ENCODE data around the gene IGF2.

The IGF2 gene

GRCh38 chr11:2166091-2166851 lies 27.1 kb upstream of the IGF2 start (continued):
- TF ChIP-seq PATZ1 (CRISPR knock-in tag; IDR thresholded peaks at IDR 0.05; ENCODE audit: borderline replicate concordance) = no peak

- ATAC-seq = no peak
- no peak for TF ChIP-seq ZNF8 (CRISPR knock-in tag; IDR thresholded peaks at IDR 0.05)
- TF ChIP-seq PATZ1 (CRISPR knock-in tag; IDR thresholded peaks at IDR 0.05; ENCODE audit: borderline replicate concordance) = no peak
- no peak for TF ChIP-seq ZC3H10 (CRISPR knock-in tag; IDR thresholded peaks at IDR 0.05)
- no peak for TF ChIP-seq ZNF70 (CRISPR knock-in tag; IDR thresholded peaks at IDR 0.05)
- no peak for TF ChIP-seq SNAI2 (CRISPR knock-in tag; IDR thresholded peaks at IDR 0.05)
- no peak for TF ChIP-seq TOX (CRISPR knock-in tag; IDR thresholded peaks at IDR 0.05; ENCODE audit: borderline replicate concordance)
- no peak for TF ChIP-seq ZFP30 (CRISPR knock-in tag; IDR thresholded peaks at IDR 0.05)
- no peak for TF ChIP-seq CREB5 (CRISPR knock-in tag; IDR thresholded peaks at IDR 0.05; ENCODE audit: low read depth)
- no peak for TF ChIP-seq GLIS3 (CRISPR knock-in tag; IDR thresholded peaks at IDR 0.05)
- no peak for TF ChIP-seq ZNF565 (CRISPR knock-in tag; conservative IDR thresholded peaks at IDR 0.05; ENCODE audit: low read depth)
- TF ChIP-seq CSRNP3 (CRISPR knock-in tag; IDR thresholded peaks at IDR 0.05) = no peak
- TF ChIP-seq RARB (CRISPR knock-in tag; IDR thresholded peaks at IDR 0.05) = no peak
- no peak for TF ChIP-seq POU6F1 (CRISPR knock-in tag; IDR thresholded peaks at IDR 0.05; ENCODE audit: borderline replicate concordance, low read depth)
Observed at GRCh38 chr11:2165571-2165970, 26.4 kb upstream of the IGF2 start.

GRCh38 chr11:2164861-2165555 lies 25.8 kb upstream of the IGF2 start:
- no peak for TF ChIP-seq TCF4 (CRISPR knock-in tag; IDR thresholded peaks at IDR 0.05; ENCODE audit: borderline replicate concordance)

GRCh38 chr11:2164081-2164480 lies 24.9 kb upstream of the IGF2 start:
- TF ChIP-seq TOX (CRISPR knock-in tag; IDR thresholded peaks at IDR 0.05; ENCODE audit: borderline replicate concordance) (no peak), PPARA (CRISPR knock-in tag; IDR thresholded peaks at IDR 0.05; ENCODE audit: borderline replicate concordance) (no peak), SNAI2 (CRISPR knock-in tag; IDR thresholded peaks at IDR 0.05) (no peak), CSRNP3 (CRISPR knock-in tag; IDR thresholded peaks at IDR 0.05) (no peak), ARNTL (CRISPR knock-in tag; IDR thresholded peaks at IDR 0.05; ENCODE audit: borderline replicate concordance, low read depth) (no peak), ZNF565 (CRISPR knock-in tag; conservative IDR thresholded peaks at IDR 0.05; ENCODE audit: low read depth) (no peak), TSHZ2 (CRISPR knock-in tag; IDR thresholded peaks at IDR 0.05) (no peak), POU6F1 (CRISPR knock-in tag; IDR thresholded peaks at IDR 0.05; ENCODE audit: borderline replicate concordance, low read depth) (no peak), CREB5 (CRISPR knock-in tag; IDR thresholded peaks at IDR 0.05; ENCODE audit: low read depth) (no peak)
- ATAC-seq = no peak

More at GRCh38 chr11:2164861-2165555, 25.8 kb upstream of the IGF2 start:
- no peak for ATAC-seq
